GM21515 (cell line): ENCODE measurements around the gene DPP10.

Experiments
- ATAC-seq: cut with Tn5 transposase; IDR thresholded peaks from one replicate; pipeline ENCODE4 v1.9.1; 2021; ENCODE audit not compliant: unreplicated experiment

The DPP10 gene

DNA sequence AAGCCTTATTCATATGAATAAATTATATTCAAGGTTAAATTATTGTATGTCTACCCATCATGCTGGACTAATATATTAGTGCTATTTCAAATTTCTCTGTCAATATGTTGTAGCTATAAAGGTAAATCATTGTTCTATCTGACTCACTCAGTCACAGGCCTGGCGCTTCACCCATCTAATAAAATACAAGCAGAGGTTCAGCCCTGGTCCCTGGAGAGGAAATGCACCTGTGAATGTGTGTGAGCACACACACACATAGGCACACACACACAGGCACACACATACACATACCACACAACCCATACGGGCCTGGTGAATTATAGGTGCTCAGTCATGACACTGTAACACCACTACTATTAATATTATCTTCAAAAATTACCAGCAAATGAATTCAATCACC lies 1396.1 kb downstream of the DPP10 start:
- ATAC-seq, result no peak

DNA sequence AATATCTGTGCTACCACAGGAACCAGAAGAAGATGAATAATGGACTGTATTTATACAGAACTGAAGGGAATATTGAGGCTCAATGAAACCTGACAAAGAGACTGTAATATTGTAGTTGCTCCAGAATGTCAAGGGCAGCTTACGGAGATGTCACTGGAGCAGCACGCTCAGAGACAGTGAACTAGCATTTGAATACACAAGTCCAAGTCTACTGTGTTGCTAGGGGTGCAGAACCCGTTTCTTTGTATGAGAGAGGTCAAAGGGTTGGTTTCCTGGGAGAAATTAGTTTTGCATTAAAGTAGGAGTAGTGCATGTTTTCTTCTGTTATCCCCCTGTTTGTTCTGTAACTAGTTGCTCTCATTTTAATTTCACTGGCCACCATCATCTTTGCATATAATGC lies 1399.9 kb downstream of the DPP10 start:
- no peak for ATAC-seq

DNA sequence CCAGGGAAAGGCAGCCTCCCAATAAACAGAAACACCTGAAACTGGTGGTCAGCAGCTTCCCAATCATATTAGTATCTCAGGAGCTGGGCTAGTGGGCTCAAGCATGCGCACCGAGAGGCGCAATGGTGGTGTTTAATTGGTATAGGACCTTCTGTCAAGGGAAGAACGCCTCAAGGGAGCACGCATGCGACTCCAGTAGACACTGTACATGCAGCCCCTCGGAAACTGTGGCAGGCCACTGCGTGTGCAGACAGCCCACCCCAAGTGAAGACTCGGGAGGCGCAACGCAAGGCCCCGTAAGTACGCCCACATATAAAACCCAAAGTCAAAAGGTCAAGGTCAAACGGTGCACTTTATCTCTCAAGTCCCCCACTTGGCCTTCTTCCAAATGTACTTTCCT lies 1405.8 kb downstream of the DPP10 start:
- ATAC-seq, result no peak

DNA sequence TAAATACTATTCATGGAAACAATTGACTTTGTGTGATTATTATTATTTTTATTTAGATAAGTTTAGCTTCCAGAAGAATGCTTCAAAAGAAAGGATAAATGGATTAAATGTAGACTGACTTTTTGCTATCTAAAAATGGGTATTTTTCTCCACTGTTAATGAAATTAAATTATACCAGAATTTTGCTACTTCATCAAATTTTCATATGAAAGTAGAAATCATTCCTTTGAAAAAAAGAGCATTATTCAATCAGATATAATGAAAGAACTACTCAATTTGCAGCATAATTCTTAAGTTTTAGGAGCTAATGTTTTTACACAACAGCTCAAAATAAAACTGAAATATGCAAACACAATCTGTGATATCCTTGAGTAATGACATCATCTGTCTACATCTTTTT lies 1424.6 kb downstream of the DPP10 start:
- ATAC-seq, result no peak

DNA sequence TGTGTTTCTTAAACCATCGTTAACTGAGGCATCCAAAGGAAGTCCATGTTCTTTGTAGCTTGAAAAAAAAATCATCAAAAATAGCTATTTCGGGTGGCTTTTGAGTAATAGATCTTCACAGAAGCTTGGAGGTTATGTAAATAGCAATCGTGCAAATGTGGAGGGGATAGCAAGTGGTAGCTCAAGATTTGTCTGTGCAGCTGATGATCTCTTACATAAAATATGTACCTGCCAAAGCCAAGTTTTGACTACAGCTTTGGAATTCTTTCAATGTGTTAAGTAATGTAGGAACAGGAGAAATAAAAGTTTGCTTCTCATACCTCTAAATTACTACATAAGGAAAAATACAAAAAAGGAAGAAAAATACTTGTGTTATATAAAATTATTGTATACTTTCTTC lies 1432.0 kb downstream of the DPP10 start:
- ATAC-seq, result no peak

DNA sequence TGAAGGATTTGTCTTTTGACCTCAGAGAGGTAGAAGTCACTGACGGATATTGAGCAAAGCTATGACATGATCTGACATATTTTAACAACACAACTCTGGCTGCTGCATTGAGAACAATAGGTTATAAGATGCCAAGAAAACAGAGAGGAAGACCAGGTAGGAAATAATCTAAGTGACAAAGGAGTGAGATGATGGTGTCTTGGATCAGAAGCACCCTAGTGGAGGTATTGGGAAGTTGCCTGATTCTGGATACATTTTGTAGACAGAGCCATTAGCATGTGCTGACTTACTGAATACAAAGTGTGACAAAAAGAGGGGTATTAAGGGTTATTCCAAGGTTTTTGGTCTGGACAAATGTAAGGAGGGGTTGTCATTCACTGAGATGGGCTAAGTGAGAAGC lies 1438.1 kb downstream of the DPP10 start:
- no peak for ATAC-seq

DNA sequence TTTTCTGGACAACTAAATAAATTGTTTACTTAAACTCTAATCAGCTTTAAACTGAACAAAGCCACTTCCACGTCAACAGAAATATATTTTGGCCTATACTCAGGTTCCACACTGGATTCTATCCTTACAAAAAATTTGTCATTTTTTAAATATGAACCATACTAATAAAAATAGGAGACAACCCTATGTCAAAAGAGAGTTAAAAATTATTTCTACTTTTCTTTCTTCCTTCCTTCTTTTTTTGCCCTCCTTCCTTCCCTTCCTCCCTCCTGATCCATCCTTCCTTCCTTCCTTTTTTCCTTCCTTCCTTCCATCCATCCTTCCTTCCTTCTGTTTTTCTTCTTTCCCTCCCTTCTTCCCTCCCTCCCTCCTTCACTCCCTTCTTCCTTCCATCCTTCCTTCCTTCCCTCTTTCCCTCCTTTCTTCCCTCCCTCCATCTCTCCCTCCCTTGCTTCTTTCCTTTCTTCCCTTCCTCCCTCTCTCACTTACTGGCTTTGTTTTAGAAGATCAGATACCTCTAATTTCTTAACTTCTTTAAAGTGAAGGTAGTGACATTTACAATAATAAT lies 1444.9 kb downstream of the DPP10 start:
- no peak for ATAC-seq
